AG20443 (cell line): ENCODE measurements around the gene PRC1.
"Not testable (repeated sequence)": the region's sequence is repeated elsewhere in the genome, so short reads cannot be mapped to it uniquely, and the experiment has no call there.

Experiments used
- DNase-seq: peaks from one replicate; pipeline ENCODE4 v3.0.0; 2012; ENCODE audit warnings: low spot score, mixed read lengths

Gene PRC1, protein sequence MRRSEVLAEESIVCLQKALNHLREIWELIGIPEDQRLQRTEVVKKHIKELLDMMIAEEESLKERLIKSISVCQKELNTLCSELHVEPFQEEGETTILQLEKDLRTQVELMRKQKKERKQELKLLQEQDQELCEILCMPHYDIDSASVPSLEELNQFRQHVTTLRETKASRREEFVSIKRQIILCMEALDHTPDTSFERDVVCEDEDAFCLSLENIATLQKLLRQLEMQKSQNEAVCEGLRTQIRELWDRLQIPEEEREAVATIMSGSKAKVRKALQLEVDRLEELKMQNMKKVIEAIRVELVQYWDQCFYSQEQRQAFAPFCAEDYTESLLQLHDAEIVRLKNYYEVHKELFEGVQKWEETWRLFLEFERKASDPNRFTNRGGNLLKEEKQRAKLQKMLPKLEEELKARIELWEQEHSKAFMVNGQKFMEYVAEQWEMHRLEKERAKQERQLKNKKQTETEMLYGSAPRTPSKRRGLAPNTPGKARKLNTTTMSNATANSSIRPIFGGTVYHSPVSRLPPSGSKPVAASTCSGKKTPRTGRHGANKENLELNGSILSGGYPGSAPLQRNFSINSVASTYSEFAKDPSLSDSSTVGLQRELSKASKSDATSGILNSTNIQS

DNA sequence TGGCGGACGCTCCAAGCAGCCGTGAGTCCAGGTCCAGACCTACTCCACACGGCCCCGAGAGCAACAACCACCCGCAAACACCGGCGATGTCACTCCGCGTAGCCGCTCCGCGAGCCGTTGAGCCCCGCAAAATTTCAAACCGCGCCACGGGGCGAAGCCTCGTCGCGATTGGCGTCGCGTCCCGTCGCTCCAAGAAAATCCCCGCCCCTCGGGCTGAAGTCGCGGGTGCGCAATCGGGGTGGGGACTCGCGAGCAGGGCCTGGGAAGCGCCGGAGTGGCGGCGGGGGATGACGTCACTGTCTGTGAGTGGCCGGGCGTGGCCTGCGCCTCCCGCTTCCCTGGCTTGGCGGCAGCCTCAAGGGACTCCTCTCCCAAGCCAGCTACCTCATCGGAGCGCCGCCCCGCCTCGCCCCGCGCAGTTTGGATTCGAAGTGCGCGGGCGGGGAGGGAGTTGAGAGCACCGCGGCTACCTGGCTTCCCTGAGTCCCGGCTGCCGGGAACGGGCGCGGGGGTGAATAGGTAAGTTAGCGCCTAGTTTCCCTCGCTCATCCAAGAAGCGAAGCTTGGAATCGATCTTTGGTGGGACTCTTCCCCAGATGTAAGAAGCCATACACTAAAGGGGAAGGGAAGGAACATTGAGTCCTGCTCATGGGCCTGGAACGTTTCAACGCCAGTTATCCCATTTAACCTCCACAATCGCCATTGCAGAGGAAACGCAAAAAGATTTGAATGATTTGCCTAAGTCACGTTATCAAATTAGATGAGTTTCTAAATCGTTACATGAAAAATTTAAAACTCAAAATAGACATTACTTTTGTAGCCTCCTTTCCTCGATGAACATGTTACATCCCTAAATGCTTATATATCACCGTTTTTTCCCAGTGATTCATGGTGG lies at the start of gene PRC1:
PRC1 (minus strand) TSS at position 119 of the 895 bp plus-strand sequence; CDS start at position 1, 118 bp downstream.
- DNase-seq, result peak; percentile 100

GRCh38 chr15:91043202-91043874 lies 49.0 kb upstream of the PRC1 start:
- DNase-seq, result no peak

DNA sequence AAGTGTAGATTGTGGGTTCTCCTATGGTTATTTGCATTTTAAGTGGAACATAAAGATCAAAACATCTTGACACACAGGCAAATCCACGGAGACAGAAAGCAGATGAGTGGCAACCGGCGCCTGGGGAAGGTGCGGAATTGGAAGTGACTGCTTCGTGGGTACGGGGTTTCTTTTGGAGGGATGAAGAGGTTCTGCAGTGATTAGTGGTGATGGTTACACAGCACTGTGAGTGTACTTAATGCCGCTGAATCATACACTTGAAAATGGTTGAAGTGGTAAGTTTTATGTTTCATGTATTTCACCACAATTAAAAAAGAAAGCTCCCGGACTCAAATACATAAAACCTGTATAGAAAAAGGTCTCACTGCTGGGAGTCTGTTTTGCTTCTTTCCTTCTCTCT lies 46.5 kb upstream of the PRC1 start:
- no peak for DNase-seq

DNA sequence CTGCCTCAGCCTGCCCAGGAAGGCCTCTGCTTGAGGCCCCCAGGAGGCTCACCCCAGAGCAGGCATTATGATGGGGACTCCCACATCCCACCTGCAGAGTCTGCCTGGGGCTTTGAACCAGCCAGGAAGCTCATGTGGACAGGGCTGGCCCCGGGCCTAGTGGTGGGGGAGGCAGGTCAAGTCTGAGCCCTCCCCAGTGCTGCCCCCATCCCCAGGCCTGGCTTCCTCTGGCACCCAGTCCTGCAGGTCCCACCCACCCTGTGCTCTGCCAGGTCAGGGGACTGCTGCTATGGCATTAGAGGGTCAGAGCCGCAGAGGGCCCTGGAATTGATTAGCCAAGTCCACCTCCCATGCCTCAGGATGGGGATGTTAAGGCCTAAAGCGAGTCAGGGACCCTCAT lies 45.7 kb upstream of the PRC1 start:
- no peak for DNase-seq

- peak; percentile 32 for DNase-seq
Measured at GRCh38 chr15:91032919-91033803, 38.8 kb upstream of the PRC1 start.

DNA sequence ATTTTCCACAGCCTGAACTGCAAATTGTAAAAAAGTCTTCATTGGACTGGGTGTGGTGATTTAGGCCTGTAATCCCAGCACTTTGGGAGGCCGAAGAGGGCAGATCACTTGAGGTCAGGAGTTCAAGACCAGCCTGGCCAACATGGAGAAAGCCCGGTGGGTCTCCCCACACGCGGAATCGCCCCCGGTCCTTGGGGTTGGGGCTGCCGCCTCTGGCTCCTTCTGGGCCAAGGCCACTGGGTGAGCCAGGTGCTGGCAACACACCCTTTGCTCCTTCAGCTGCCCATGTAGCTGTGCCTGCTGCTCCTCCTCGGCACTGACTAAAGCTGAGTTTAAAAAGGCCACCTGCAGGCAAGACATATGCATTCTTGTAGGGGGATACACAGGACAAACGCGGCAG lies 37.5 kb upstream of the PRC1 start:
- no peak for DNase-seq

- no peak for DNase-seq
Measured at GRCh38 chr15:91027677-91028076, 33.3 kb upstream of the PRC1 start.

- DNase-seq, result no peak
Measured at GRCh38 chr15:91023720-91024119, 29.4 kb upstream of the PRC1 start.

GRCh38 chr15:91022832-91023129 lies 28.4 kb upstream of the PRC1 start:
- DNase-seq, result no peak

GRCh38 chr15:91022075-91022831 lies 27.9 kb upstream of the PRC1 start, which contains the start of gene VPS33B:
Gene VPS33B (minus strand): TSS chr15:91022594. CDS start chr15:91022249, 345 bp downstream.
- peak; percentile 86 for DNase-seq

DNA sequence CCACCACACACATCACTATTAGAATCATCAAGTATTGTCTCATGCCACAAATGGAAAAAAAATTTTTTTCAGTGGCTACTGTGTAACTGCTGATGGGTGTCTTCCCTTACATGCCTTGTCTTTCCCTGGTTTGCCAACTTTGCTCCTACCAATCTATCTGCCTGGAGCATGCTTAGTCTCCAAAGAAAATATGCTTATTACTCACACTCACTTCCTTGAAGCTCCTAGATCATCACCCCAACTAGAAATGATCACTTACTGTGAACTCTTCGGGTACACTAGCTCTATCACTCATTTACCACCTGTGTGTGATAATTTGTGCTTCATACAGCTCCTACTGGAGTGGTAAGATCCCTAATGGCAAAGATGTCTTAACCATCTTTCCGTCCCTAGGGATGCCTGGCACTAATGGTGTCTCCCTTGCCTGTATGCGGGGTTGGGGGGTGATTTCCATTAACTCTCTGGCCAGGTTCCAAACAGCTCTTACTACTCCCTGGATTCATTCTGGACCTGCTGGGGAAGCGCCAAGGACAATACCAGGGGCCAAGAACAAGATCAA lies 27.3 kb upstream of the PRC1 start:
- peak; percentile 24 for DNase-seq

DNA sequence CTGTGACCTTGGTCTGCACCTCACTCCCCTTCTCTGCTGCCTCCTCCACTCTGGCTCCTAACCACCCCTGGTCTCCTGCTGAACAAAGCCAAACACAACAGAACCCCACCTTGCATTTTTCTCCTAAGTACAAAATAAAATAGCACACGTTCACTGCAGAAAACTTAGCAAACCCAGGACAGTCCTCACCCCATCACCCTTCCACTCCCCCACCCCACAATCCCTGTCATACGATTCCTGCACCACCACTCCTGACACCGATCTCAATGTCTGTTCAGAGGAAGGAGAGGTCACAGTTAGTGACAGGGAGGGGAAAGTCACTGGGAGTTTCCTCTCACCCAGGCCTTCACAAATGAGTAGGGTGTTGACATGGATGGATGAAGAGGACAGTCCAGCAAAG lies 23.8 kb upstream of the PRC1 start:
- no peak for DNase-seq

GRCh38 chr15:91017716-91018115 lies 23.4 kb upstream of the PRC1 start:
- DNase-seq, result no peak

DNA sequence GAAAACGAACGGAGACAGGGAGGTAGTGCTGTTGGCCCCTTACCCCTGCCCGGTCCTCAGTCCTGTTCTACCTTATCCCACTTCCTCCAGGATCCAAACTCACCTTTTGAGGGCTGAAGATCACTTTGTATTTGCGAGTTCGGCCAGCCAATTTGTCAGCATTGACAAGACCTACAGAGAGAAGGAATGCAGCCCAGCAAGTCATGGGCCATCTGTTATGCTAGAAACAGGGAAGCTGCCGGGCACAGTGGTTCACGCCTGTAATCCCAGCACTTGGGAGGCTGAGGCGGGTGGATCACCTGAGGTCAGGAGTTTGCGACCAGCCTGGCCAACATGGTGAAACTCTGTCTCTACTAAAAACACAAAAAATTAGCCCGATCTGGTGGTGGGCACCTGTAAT lies 19.4 kb upstream of the PRC1 start:
- not testable (repeated sequence) for DNase-seq

GRCh38 chr15:91007266-91007665 lies 12.9 kb upstream of the PRC1 start:
- DNase-seq, result no peak

GRCh38 chr15:91001209-91001608 lies 6.9 kb upstream of the PRC1 start:
- no peak for DNase-seq

- DNase-seq, result no peak
Measured at GRCh38 chr15:90998737-90999136, 4.4 kb upstream of the PRC1 start.

DNA sequence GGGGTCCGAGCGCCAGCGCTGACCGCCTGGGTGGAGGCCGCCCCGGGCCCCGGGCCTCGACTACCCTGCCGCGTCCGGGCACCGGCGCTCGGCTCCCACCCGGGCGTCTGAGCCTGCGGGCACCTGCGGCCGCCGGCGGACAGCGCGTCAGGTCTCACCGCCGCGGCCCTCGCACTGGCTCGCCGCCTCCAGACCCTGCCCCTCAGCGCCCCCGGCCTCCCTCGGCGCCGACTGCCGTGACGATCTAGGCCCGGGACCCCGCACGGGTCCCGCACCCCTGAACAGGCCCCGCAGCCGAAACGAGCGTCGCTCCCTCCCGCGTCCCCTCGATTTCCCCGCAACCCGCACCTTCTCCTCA lies 297 bp downstream of the PRC1 start:
- DNase-seq, result peak; percentile 36

DNA sequence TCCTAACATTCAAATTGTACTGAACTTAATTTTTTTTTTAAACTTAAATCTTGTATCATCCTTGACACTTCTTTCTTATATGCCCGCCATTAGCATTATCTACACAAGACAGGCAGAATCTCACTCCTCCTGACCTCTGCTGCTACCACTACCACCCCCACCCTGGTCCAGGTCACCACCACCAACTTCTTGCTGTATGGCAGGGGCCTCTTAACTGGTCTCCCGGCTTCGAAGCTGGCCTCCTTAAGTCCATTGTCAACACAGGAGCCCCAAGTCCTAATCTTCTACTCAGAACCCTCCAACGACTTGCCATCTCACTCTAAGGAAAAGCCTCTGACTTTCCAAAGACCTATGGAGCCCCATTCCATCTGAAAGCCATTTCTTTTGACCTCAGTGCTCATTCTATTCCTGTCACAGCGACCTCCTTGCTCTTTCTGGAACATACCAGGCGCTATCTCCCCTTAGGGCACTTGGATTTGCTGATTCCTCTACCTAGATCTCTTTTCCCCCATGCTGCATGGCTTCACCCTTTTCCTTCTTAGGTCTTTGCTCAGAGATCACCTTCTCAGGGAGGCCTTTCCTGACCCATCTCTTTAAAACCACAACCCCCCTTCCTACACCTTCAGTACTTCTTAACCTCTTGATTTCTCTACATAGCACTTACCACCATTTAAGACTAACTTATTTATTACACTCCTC lies 2.6 kb downstream of the PRC1 start:
- DNase-seq, result no peak
